ENCODE results near the gene EFS. TPM values are rescaled to one million over a fixed set of nuclear protein-coding genes. Genes with fewer than 3 reads are reported as not detected.

EFS gene
- total RNA-seq, 1 experiment from 2014 or later, result not detected

DNA sequence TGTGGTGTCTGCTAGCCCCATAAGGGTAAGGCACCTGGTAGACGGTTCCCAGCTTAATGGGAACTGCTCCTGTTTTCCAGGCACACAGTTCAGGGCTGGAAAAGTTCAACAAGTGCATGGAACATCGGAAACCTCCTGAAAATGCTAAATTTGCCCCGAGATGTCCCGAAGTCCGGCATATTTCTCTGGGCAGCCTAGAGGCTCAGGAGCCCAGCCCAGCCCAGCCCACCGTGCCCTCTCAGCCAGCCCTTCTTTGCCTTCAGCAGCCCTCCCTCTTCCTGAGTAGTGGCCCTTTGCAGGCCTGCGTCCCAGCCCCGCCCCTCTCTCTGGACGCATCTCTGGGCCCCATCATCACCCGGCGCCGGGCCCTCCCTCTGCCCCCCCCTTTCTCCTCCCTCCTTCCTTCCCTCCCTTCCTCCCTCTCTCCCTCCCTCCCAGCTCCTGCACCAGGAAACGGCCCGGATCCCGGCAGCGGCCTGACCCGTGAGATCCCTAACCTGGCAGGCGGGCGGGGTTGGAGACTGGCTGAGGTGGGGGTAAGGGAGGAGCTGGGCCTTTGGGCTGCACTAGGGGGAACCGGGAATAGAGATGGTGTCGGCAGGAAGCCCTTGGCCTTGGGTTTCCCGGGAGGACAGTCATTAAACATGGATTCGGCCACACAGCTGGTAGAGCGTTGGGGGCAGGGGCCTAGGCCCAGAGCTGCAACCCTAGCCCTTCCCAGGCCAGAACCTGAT, 58.4 kb downstream of the EFS start, which contains the start of gene BCL2L2:
Gene BCL2L2, plus strand, starts transcription at position 422 of the 734 bp plus-strand sequence. CDS start 935 bp downstream, outside the sequence.
- peak; percentile 78 for DNase-seq (ENCODE audit: low spot score)

Other genes starting within 250 kb of the EFS start
- gene CEBPE, start 245.9 kb downstream of the EFS start, total RNA-seq (2014; rRNA removed; shearing (Covaris generic)), result 0.96 TPM in 1 of 2 replicates, not detected in the other
- 1.5 and 2.5 TPM in 2 replicates for gene SLC7A8, start 181.5 kb downstream of the EFS start, total RNA-seq (2014; rRNA removed; shearing (Covaris generic))
- not detected in 2 replicates for gene RNF212B, start 127.2 kb downstream of the EFS start, total RNA-seq (2014; rRNA removed; shearing (Covaris generic))
- 4.5 and 4.7 TPM in 2 replicates for gene HOMEZ, start 79.0 kb downstream of the EFS start, total RNA-seq (2014; rRNA removed; shearing (Covaris generic))
- gene PPP1R3E, start 62.3 kb downstream of the EFS start, total RNA-seq (2014; rRNA removed; shearing (Covaris generic)), result 1.4 and 1.9 TPM in 2 replicates
- gene BCL2L2, start 58.3 kb downstream of the EFS start, total RNA-seq (2014; rRNA removed; shearing (Covaris generic)), result 5.8 and 7.6 TPM in 2 replicates
- gene PABPN1, start 43.7 kb downstream of the EFS start, total RNA-seq (2014; rRNA removed; shearing (Covaris generic)), result 66.5 and 85.1 TPM in 2 replicates
- 10.3 and 11.6 TPM in 2 replicates for gene SLC22A17, start 12.3 kb downstream of the EFS start, total RNA-seq (2014; rRNA removed; shearing (Covaris generic))
- not detected in 2 replicates for gene IL25, start 7.6 kb upstream of the EFS start, total RNA-seq (2014; rRNA removed; shearing (Covaris generic))
- gene CMTM5, start 11.9 kb upstream of the EFS start, total RNA-seq (2014; rRNA removed; shearing (Covaris generic)), result not detected in 2 replicates
- not detected in 2 replicates for gene MYH6, start 43.1 kb upstream of the EFS start, total RNA-seq (2014; rRNA removed; shearing (Covaris generic))
- not detected in 2 replicates for gene MYH7, start 70.5 kb upstream of the EFS start, total RNA-seq (2014; rRNA removed; shearing (Covaris generic))
- gene NGDN, start 104.5 kb upstream of the EFS start, total RNA-seq (2014; rRNA removed; shearing (Covaris generic)), result 42.2 and 52.6 TPM in 2 replicates
- 0.29 TPM in 2 replicates for gene ZFHX2, start 186.6 kb upstream of the EFS start, total RNA-seq (2014; rRNA removed; shearing (Covaris generic))
- gene THTPA, start 191.1 kb upstream of the EFS start, total RNA-seq (2014; rRNA removed; shearing (Covaris generic)), result 5.0 and 5.2 TPM in 2 replicates
- 6.0 and 16.6 TPM in 2 replicates for gene AP1G2, start 202.6 kb upstream of the EFS start, total RNA-seq (2014; rRNA removed; shearing (Covaris generic))
- not detected in 2 replicates for gene JPH4, start 213.6 kb upstream of the EFS start, total RNA-seq (2014; rRNA removed; shearing (Covaris generic))

All from A172 (cell line).